Measurements from ENCODE around the gene SMYD2. TPM values are rescaled to one million over a fixed set of nuclear protein-coding genes. Genes with fewer than 3 reads are reported as not detected.

SMYD2 gene
- total RNA-seq, 1 donor from 2014 or later = 18.3 TPM

DNA sequence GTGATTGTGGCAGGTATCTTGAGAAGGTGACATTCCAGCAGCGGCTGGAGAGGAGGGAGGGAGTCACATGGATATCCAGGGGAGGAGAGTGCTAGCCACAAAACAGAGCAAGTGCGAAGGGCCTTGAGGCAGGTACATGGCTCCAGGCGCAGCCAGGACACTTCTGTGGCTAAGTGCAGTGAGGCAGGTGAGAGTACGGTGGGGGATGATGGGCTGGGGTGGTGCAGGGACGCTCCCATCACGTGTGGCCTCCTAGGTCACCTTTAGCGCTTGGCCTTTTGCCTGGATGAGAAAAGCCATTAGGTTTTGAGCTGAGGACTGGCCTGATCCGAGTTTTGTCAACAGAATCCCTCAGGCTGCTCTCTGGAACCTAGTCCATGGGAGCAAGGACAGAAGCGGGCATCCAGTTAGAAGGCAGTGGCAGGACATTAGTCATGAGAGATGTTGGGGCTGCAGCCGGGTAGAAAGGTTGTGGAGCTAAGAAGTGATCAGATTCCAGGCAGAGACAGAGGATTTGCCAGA, 31.6 kb downstream of the SMYD2 start:
- H3K4me1 Mint-ChIP-seq = peaks cover 8% of the 10 kb centered on the region
- intact Hi-C loops (cut with micrococcal nuclease) = no loop called here

DNA sequence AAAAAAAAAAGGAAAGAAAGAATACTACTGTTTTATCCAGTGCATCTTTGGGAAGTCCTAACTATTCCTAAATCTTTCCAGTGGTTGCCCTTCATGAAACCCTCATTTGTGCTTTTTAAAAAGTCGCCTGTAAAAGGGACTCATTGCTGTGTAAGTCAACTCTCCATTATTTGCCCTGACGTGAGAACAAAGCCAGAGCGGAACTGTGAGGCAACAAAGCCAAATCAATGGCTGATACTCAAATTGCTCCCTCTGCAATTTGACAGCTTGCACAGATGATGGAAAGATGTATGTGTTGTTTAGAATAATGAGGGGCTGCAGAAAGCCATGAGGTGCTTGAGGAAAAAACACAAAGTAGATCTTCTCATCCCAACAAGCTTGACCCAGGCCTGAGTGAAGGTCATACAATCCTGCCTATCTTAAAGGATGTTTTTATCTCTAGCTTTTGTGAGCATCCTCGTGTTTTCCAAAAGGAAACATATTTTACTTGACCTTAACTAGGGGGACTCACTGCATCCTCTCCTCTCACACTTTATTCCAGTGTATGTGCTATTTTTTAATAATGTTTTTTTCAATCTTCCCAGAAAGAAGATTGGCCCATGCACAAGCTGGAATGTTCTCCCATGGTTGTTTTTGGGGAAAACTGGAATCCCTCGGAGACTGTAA, 33.4 kb downstream of the SMYD2 start:
- Mint-ChIP-seq H3K4me1 (peaks cover 8% of the 10 kb centered on the region), H3K27me3 (no peaks in the 10 kb centered on the region), H3K36me3 (ENCODE audit: low read depth) (peaks cover 47% of the 10 kb centered on the region), H3K4me3 (no peak overlapping the region), H3K9me3 (no peaks in the 10 kb centered on the region), H3K27ac (no peak overlapping the region)
- ATAC-seq (ENCODE audit: low read depth) (no peak), DNase-seq (no peak)
- TF ChIP-seq, protein P1, sequence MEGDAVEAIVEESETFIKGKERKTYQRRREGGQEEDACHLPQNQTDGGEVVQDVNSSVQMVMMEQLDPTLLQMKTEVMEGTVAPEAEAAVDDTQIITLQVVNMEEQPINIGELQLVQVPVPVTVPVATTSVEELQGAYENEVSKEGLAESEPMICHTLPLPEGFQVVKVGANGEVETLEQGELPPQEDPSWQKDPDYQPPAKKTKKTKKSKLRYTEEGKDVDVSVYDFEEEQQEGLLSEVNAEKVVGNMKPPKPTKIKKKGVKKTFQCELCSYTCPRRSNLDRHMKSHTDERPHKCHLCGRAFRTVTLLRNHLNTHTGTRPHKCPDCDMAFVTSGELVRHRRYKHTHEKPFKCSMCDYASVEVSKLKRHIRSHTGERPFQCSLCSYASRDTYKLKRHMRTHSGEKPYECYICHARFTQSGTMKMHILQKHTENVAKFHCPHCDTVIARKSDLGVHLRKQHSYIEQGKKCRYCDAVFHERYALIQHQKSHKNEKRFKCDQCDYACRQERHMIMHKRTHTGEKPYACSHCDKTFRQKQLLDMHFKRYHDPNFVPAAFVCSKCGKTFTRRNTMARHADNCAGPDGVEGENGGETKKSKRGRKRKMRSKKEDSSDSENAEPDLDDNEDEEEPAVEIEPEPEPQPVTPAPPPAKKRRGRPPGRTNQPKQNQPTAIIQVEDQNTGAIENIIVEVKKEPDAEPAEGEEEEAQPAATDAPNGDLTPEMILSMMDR (IDR thresholded peaks at IDR 0.05) = no peak
- ChIA-PET CTCF (interaction anchor here (0.8 to 1.8 kb wide), 2 partner anchors 51 to 53 kb away, joined by 3 to 7 read pairs; no protein-coding TSS in a partner anchor), POLR2A (no interaction called here)
- intact Hi-C loops (cut with micrococcal nuclease) = no loop called here

More for the DNA sequence above, 31.6 kb downstream of the SMYD2 start:
- ATAC-seq (ENCODE audit: low read depth) (no peak), DNase-seq (no peak)
- POLR2A ChIA-PET = no interaction called here
- CTCF ChIA-PET = interaction anchor here (0.6 to 2.6 kb wide), 2 partner anchors 16 to 20 kb away, joined by 3 to 9 read pairs; no protein-coding TSS in a partner anchor
- Mint-ChIP-seq H3K36me3 (ENCODE audit: low read depth) (peaks cover 32% of the 10 kb centered on the region), H3K27ac (no peak overlapping the region), H3K9me3 (no peaks in the 10 kb centered on the region), H3K4me3 (no peak overlapping the region), H3K27me3 (no peaks in the 10 kb centered on the region)
- TF ChIP-seq, protein P1 (IDR thresholded peaks at IDR 0.05) = no peak

DNA sequence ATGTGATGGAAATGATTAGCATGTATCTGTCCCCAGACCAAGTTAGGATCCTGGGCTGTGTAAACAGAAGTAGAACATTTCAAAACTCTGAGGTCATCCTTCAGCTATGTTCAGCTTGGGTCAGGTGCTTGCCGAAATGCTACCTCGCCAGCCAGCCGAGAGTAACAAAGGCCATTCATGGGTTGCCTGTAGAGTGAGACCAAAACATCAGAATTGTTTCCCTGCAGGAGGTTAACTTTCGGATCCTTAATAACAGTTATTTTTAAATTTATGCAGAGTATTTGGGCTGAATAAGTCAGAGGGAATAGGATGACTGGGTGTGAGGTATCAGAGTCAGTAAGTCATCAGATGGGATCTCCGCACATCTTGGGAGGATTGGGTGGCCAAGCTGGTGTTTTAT, 35.6 kb downstream of the SMYD2 start:
- H3K36me3 Mint-ChIP-seq (ENCODE audit: low read depth) = peaks cover 57% of the 10 kb centered on the region
- peaks cover 1% of the 10 kb centered on the region for H3K4me1 Mint-ChIP-seq
- TF ChIP-seq, protein P1 (IDR thresholded peaks at IDR 0.05) = no peak
- no peak for DNase-seq
- ATAC-seq (ENCODE audit: low read depth) = no peak
- intact Hi-C loops (cut with micrococcal nuclease) = no loop called here
- H3K27me3 Mint-ChIP-seq = no peaks in the 10 kb centered on the region
- ChIA-PET CTCF (interaction anchor here (4.8 kb wide), 1 partner anchor 14 kb away, joined by 51 read pairs; no protein-coding TSS in a partner anchor), POLR2A (no interaction called here)
- H3K4me3 Mint-ChIP-seq = no peak overlapping the region
- no peak overlapping the region for H3K27ac Mint-ChIP-seq
- H3K9me3 Mint-ChIP-seq = no peaks in the 10 kb centered on the region

DNA sequence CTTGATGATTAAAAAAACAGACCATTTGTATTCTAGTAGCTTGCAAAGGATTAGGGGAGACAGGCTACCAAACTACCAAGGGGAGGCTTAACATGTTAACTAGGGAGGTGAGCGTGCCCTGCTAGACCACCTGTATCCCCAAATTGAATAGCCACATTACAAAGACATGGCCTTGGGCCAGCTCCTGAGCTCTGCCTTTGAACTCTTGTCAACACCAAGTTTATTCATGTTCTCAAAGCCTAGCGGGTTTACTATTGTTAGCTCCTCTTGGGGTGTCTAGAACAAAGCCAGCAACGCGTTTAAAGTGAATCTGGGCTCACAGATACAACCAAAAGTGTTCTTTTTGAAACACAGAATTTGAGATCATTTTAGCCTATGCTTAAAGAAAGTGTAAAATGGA, 36.3 kb downstream of the SMYD2 start:
- DNase-seq (no peak), ATAC-seq (ENCODE audit: low read depth) (no peak)
- CTCF ChIA-PET = interaction anchor here (1.0 to 4.8 kb wide), 2 partner anchors 13 to 57 kb away, joined by 6 to 51 read pairs; no protein-coding TSS in a partner anchor
- no peaks in the 10 kb centered on the region for H3K27me3 Mint-ChIP-seq
- peaks cover 7% of the 10 kb centered on the region for H3K4me1 Mint-ChIP-seq
- no peaks in the 10 kb centered on the region for H3K9me3 Mint-ChIP-seq
- H3K27ac Mint-ChIP-seq = no peak overlapping the region
- POLR2A ChIA-PET = no interaction called here
- no peak overlapping the region for H3K4me3 Mint-ChIP-seq
- intact Hi-C loops (cut with micrococcal nuclease) = no loop called here
- TF ChIP-seq, protein P1 (IDR thresholded peaks at IDR 0.05) = no peak
- H3K36me3 Mint-ChIP-seq (ENCODE audit: low read depth) = peaks cover 62% of the 10 kb centered on the region

DNA sequence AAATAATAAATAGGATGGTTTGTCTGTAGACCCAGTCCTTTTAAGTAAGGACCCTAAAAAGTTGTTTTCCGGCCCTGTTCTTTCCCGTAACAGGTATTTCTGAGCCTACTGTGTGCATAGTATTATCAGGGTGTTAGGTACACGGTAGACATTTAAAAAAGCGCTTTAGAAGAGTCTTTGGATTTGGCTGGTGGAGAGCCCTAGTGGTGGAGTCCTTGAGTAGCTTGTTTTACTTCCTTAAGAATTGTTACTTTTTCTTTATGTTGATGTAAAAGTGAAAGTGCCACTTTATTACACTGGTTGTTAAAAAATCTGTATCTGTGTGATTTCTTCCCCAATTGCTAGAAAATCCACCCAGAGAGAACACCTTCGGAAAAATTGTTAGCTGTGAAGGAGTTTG, 36.8 kb downstream of the SMYD2 start:
- no peaks in the 10 kb centered on the region for H3K9me3 Mint-ChIP-seq
- intact Hi-C loops (cut with micrococcal nuclease) = no loop called here
- H3K4me1 Mint-ChIP-seq = peaks cover 7% of the 10 kb centered on the region
- ChIA-PET CTCF (interaction anchor here (0.9 to 4.8 kb wide), 3 partner anchors 12 to 57 kb away, joined by 5 to 51 read pairs (median 6); no protein-coding TSS in a partner anchor), POLR2A (no interaction called here)
- TF ChIP-seq, protein P1 (IDR thresholded peaks at IDR 0.05) = no peak
- DNase-seq (no peak), ATAC-seq (ENCODE audit: low read depth) (no peak)
- no peaks in the 10 kb centered on the region for H3K27me3 Mint-ChIP-seq
- H3K27ac Mint-ChIP-seq = no peak overlapping the region
- H3K36me3 Mint-ChIP-seq (ENCODE audit: low read depth) = peaks cover 62% of the 10 kb centered on the region
- H3K4me3 Mint-ChIP-seq = no peak overlapping the region

All from activated B cell treated with CpG ODN at 0.5 μM for 24 hours (primary cell).